CD14-positive monocyte (primary cell): ENCODE measurements around the gene NBEA. TPM values are rescaled to one million over a fixed set of nuclear protein-coding genes. Genes with fewer than 3 reads are reported as not detected.

Experiments used
- DNase-seq, 3 donors: peaks; one replicate each; pipeline ENCODE4 v3.0.0-alpha.2; 2011 to 2022
- H2AFZ ChIP-seq: 2 replicates; pipeline ENCODE4 v1.6.0; 2012; ENCODE audit warnings: mild to moderate bottlenecking, low read depth, low read length, inconsistent platforms; ENCODE audit not compliant: insufficient read depth, poor library complexity, severe bottlenecking
- H3K27ac ChIP-seq, 2 donors: 1 replicate in 1 of 2; 2 replicates in 1 of 2; pipeline ENCODE4 v1.5.1; 2012 to 2013; ENCODE audit warnings: low read length in 2 of 2, control low read depth in 1 of 2, inconsistent platforms in 1 of 2, low read depth in 1 of 2, mild to moderate bottlenecking in 1 of 2
- H3K27me3 ChIP-seq, 2 donors: one replicate each; pipeline versions ENCODE4 v1.6.0 to v1.6.1; 2011 to 2013; ENCODE audit warnings: low read length in 2 of 2; ENCODE audit not compliant: control insufficient read depth in 2 of 2, insufficient read depth in 2 of 2
- H3K36me3 ChIP-seq, 2 donors: replicated peaks in 1 of 2; 1 replicate in 1 of 2; 2 replicates in 1 of 2; pipeline versions ENCODE4 v1.5.1 to v1.6.1; 2012 to 2013; ENCODE audit warnings: low read length in 2 of 2, control low read depth in 1 of 2, inconsistent platforms in 1 of 2, mild to moderate bottlenecking in 1 of 2; ENCODE audit not compliant: insufficient read depth in 2 of 2, control insufficient read depth in 1 of 2
- H3K4me1 ChIP-seq, 2 donors: 1 replicate in 1 of 2; 2 replicates in 1 of 2; pipeline versions ENCODE4 v1.5.1 to v1.6.1; 2012 to 2013; ENCODE audit warnings: low read length in 2 of 2, control low read depth in 1 of 2, inconsistent platforms in 1 of 2, mild to moderate bottlenecking in 1 of 2, moderate library complexity in 1 of 2; ENCODE audit not compliant: insufficient read depth in 2 of 2, control insufficient read depth in 1 of 2
- H3K4me2 ChIP-seq: replicated peaks from 2 replicates; pipeline ENCODE3; 2012; ENCODE audit warnings: low read length, moderate library complexity, mild to moderate bottlenecking; ENCODE audit not compliant: poor library complexity, severe bottlenecking; ENCODE audit errors: extremely low read depth
- H3K4me3 ChIP-seq, 3 experiments: fragments of 200-600 bp in 1 of 3; sonication (generic) in 1 of 3; replicated peaks in 1 of 3; 1 replicate in 2 of 3; 2 replicates in 1 of 3; pipeline ENCODE4 v1.5.1; 2011 to 2013; ENCODE audit warnings: low read length in 3 of 3, mild to moderate bottlenecking in 3 of 3, control low read depth in 2 of 3, low read depth in 2 of 3, inconsistent platforms in 1 of 3, moderate library complexity in 1 of 3
- H3K79me2 ChIP-seq: 2 replicates; pipeline ENCODE4 v1.6.0; 2012; ENCODE audit warnings: mild to moderate bottlenecking, control low read depth, inconsistent platforms, low read length, moderate library complexity; ENCODE audit not compliant: insufficient read depth
- H3K9ac ChIP-seq: 2 replicates; pipeline ENCODE4 v1.6.0; 2017; ENCODE audit warnings: low read length, mild to moderate bottlenecking; ENCODE audit not compliant: insufficient read depth, poor library complexity, severe bottlenecking
- H3K9me3 ChIP-seq, 2 donors: replicated peaks in 1 of 2; 1 replicate in 1 of 2; 2 replicates in 1 of 2; pipeline versions ENCODE4 v1.5.1 to v1.6.1; 2012 to 2013; ENCODE audit warnings: low read length in 2 of 2, control low read depth in 1 of 2; ENCODE audit not compliant: control insufficient read depth in 1 of 2, insufficient read depth in 1 of 2
- H4K20me1 ChIP-seq: 2 replicates; pipeline ENCODE4 v1.6.0; 2012; ENCODE audit warnings: mild to moderate bottlenecking, low read length, control low read depth, moderate library complexity; ENCODE audit not compliant: insufficient read depth
- H3K27ac Mint-ChIP-seq, 7 donors: one replicate each; pipeline ENCODE4 v1.8.0; 2020; ENCODE audit warnings: mild to moderate bottlenecking in 7 of 7, mixed read lengths in 7 of 7, moderate library complexity in 6 of 7, inconsistent platforms in 2 of 7
- H3K27me3 Mint-ChIP-seq, 3 donors: one replicate each; pipeline ENCODE4 v1.8.0; 2021 to 2022; ENCODE audit warnings: low read depth in 3 of 3, mild to moderate bottlenecking in 3 of 3, mixed read lengths in 3 of 3, moderate library complexity in 3 of 3, inconsistent platforms in 1 of 3
- H3K36me3 Mint-ChIP-seq, 2 donors: one replicate each; pipeline ENCODE4 v1.8.0; 2020; ENCODE audit warnings: mixed read lengths in 2 of 2, inconsistent platforms in 1 of 2, mild to moderate bottlenecking in 1 of 2
- H3K4me1 Mint-ChIP-seq: one replicate; pipeline ENCODE4 v1.8.0; 2020; ENCODE audit warnings: mild to moderate bottlenecking, mixed read lengths
- H3K4me3 Mint-ChIP-seq, 2 donors: one replicate each; pipeline ENCODE4 v1.8.0; 2020; ENCODE audit warnings: mild to moderate bottlenecking in 2 of 2, mixed read lengths in 2 of 2, moderate library complexity in 1 of 2
- H3K9me3 Mint-ChIP-seq, 7 donors: one replicate each; pipeline ENCODE4 v1.8.0; 2020 to 2022; ENCODE audit warnings: mixed read lengths in 7 of 7, mild to moderate bottlenecking in 6 of 7, moderate library complexity in 6 of 7, inconsistent platforms in 2 of 7
- CTCF ChIP-seq: fragments of 200-600 bp; IDR thresholded peaks from one replicate; pipeline ENCODE4 v1.8.0; 2022; ENCODE audit warnings: antibody characterized with exemption, mild to moderate bottlenecking
- WGBS: methylation state at CpG from one replicate; pipeline ENCODE4 v1.1.5; 2013; ENCODE audit warnings: missing lambda C conversion rate; ENCODE audit not compliant: insufficient coverage; 5-methylcytosine and 5-hydroxymethylcytosine counted together
- intact Hi-C, 2 donors: fragments of 100-400 bp; cut with micrococcal nuclease; formaldehyde crosslinking; loops; one replicate each; pipeline versions ENCODE4 v1.15.0 to v1.15.1; 2023
- polyA plus RNA-seq, 3 donors: library from polyadenylated mRNA; depleted of rRNA in 1 of 3; unstranded in 2 of 3; stranded (reverse) in 1 of 3; fragments of 300-500 nt in 2 of 3; fragments of >200 nt in 1 of 3; fragmentation: Illumina TruSeq in 2 of 3; gene quantifications; 1 replicate in 2 of 3; 2 replicates in 1 of 3; pipeline ENCODE4 v1.2.3, GENCODE V29; 2012 to 2021

The NBEA gene
- polyA plus RNA-seq, 3 donors: 0.03 to 0.23 (median 0.08) TPM

DNA sequence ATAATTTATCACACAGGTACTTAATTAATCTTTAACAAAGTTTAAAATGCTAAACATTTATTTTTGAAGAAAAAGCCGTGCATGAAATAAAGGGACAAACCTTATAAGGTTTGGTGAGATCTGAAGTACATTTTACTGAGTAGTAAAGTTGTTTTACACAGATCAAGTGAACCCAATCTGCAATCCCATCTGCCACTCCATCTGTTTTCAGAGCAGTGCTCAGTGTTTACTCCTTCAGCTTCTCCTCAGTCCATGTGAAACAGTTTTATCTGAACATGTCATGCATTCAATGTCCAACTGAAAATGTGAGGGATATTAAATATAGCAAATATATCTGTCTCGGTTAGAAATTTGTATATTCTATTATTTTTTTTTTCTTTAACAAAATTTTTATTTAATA, 367.6 kb downstream of the NBEA start:
- Mint-ChIP-seq H3K9me3 (no peaks in the 10 kb centered on the region), H3K36me3 (no peaks in the 10 kb centered on the region), H3K27me3 (no peaks in the 10 kb centered on the region), H3K4me3 (no peak overlapping the region), H3K27ac (no peak overlapping the region), H3K4me1 (no peaks in the 10 kb centered on the region)
- Histone ChIP-seq H3K4me3 (no peak overlapping the region), H3K79me2 (no peaks in the 10 kb centered on the region), H3K27ac (no peak overlapping the region), H3K4me2 (no peak overlapping the region), H3K9me3 (no peaks in the 10 kb centered on the region), H3K4me1 (no peaks in the 10 kb centered on the region), H4K20me1 (no peaks in the 10 kb centered on the region), H2AFZ (no peak overlapping the region), H3K27me3 (no peaks in the 10 kb centered on the region), H3K9ac (no peak overlapping the region), H3K36me3 (no peaks in the 10 kb centered on the region)
- no peak for TF ChIP-seq CTCF
- DNase-seq: no peak
- WGBS: no CpG with 5 or more reads among the region's 2 CpGs
- intact Hi-C loops: no loop called here

- no peaks in the 10 kb centered on the region for H3K4me1 ChIP-seq
- DNase-seq: no peak
- H3K36me3 ChIP-seq: no peaks in the 10 kb centered on the region
- Mint-ChIP-seq H3K36me3 (no peaks in the 10 kb centered on the region), H3K4me3 (no peak overlapping the region), H3K27me3 (no peaks in the 10 kb centered on the region), H3K27ac (no peak overlapping the region), H3K9me3 (peaks cover 0 to 8% (median 2%) of the 10 kb centered on the region in 7 donors), H3K4me1 (no peaks in the 10 kb centered on the region)
- WGBS: 96% methylated on average over 3 of the region's 3 CpGs
- no peak overlapping the region for H2AFZ ChIP-seq
- no peaks in the 10 kb centered on the region for H3K27me3 ChIP-seq
- TF ChIP-seq CTCF: no peak
- intact Hi-C loops: no loop called here
- H3K79me2 ChIP-seq: no peaks in the 10 kb centered on the region
- H3K4me2 ChIP-seq: no peak overlapping the region
- H3K4me3 ChIP-seq: no peak overlapping the region
- H3K27ac ChIP-seq: no peak overlapping the region
- H4K20me1 ChIP-seq: no peaks in the 10 kb centered on the region
- no peak overlapping the region for H3K9ac ChIP-seq
- no peaks in the 10 kb centered on the region for H3K9me3 ChIP-seq
Observed at GRCh38 chr13:35332134-35332533, 390.1 kb downstream of the NBEA start.
